Stimulated activated CD4-positive, alpha-beta T cell treated with anti-CD3 and anti-CD28 coated beads, Interleukin-1b, Interleukin-23, amount 100 ng/mL, for 24 hours (primary cell): ENCODE results near the gene PACC1.
A peak's percentile ranks its signal among the peaks of the same experiment; 100 is the strongest.

Experiments
- DNase-seq, 4 experiments: peaks; one replicate each; pipeline ENCODE4 v3.0.0-alpha.2; 2020; ENCODE audit warnings: low read depth in 4 of 4, low spot score in 1 of 4

Gene PACC1

DNA sequence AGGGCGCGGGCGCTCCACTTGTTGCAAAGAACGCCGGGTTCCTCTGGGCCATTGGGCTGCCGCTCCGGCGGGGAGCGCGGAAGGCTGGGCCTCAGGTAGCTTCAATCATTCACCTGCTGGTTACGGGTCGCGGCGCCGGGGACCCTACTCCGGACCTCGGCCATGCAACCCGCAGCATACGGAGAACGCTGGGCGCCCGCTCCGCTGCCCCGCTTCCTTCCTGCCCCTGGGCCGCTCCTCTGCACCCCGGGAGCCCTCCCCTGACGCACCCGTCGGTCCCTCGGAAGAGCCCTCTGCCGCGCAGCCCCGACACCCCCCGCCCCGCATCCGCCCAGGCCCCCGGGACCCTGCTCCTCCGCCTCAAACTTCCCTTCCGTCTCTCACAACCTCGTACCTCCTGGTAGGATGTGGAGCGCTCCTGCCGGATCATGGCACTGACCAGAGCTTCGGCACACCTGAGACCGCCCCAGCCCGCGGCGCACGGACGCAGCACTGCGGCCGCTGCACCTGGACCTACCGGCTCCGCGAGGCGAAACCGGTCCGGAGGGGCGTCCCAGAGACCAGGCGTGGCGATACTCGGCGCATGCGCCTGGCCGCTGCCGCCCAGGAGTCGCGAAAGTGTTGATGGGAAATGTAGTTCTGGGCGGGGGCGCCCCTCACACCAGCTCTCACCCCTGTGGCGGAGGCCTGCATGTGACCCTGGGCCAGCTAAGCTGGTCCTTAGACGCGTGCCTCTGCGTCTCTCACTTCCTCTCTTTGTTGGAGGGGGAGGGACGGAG lies at the start of gene PACC1:
PACC1 (minus strand) TSS at position 559 of the 779 bp plus-strand sequence; CDS start at position 430, 129 bp downstream.
- peak; percentile 69 to 84 (median 74) for DNase-seq

DNA sequence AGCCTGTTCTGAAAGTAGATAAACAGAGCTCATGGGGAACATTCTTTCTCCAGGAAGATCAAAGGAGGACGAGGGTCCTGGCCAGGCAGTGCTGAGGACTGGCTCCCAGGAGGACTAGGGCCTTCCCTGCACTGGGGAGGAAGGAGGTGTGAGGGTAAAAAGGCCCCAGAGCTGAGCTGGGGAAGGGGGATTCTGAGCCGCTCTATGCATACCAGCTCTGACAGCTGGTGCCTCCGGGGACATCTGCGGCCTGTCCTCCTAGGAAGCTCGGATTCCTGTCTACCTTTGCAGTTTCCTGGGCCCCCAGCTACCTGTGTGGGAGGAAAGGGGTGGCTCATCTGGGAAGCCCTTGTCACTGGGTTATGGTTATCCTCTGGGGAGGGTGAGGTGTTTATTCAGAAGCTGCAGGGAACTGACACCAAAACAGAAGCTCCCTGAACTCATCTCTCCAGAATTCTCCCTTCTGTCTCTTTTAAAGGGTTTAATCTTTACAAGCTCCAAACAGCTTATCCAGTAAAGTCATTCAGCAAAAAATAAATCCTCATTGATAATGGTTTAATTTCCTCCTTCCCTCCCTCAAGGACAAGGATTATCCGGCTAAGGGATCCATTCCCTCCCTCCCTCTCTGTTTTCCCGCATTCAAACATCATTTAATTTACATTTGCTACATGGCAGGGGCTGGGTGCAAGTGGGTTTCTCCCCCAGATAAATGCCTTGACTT lies 49.0 kb upstream of the PACC1 start:
- DNase-seq, result no peak

DNA sequence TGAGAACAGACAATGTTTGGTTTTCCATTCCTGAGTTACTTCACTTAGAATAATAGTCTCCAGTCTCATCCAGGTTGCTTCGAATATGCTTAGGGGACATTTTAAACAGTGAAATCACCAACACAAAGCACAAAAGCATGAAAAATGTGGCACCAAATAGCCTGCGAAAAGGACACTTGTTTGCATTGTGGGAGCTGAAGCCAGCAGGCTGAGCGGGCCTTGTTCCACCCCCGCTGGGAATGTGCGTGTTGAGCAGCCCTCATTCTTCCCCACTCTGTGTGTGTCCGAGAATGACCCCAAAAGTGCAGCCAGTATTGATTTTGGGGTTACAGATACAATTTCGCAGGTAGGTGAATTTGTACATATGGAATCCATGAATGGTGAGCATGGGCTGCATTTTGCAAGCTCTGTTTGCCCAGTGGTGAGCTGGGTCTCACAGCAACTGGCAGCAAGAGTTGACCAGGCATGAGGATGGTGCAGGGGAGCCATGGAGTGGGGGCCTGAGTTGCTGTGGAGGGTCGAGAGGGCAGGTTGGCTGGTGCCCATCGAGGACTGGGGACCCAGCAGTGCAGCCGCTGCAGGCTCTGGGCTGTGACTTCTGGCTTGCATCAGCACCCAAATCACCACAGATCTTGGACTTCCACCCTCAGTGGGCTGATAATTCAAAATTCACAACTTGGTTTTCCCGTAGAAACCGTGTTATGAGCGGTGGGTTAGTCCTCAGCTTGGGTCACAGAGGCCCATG lies 47.4 kb upstream of the PACC1 start:
- no peak for DNase-seq

DNA sequence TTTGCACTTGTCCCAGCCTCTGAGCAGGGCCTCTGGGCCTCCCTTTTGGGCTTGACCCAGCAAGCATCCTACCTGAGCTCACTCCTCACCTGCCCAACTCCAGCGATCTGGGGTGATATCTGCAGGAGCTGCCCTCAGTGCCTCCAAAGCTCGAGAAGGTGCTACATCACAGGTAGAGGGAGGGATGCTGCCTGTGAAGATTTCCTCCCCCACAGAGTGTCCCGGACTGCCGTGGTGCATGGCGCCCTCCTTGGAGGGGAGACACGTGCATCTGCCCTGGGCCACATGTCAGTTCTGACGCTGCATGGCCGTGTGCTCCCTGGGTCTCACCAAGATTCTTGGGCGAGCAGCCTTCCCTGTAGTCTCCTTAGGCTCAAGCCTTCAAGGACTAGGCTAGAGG lies 45.7 kb upstream of the PACC1 start:
- no peak for DNase-seq

DNA sequence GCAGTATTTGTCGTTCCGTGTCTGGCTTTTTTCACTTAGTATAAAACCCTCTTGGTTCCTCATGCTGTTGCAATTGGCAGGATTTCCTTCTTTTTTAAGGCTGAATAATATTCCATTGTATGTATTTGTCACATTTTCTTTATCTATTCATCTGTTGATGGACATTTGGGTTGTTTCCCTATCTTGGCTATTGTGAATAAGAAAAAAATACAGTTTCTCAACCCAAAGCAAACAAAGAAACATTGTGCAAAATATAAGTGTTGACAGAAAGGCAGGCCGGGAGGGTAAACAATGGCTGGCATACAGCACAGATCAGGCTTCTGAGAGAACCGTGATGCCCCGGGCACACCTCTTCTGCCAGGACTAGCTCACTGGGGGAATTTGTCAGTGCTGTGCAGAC lies 45.0 kb upstream of the PACC1 start:
- DNase-seq, result no peak

DNA sequence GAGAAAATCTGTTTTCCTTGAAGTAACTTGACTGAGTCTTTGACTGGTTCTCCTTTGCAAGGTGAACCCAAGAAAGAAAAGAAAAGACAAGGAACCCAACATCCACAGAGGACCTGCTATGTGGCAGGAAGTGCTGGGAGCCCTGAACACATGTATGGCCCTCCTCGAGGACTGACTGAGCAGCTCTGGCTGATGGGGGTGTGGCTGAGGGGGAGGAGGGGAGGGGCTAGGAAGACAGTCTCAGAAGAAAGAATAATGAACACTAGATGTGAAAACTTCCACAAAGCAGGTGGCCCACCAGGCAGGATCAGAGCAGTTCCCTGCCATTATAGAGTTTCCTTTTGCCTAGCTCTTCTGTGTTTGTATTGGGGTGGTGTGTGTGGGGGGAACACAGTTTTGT lies 44.1 kb upstream of the PACC1 start:
- DNase-seq, result no peak

DNA sequence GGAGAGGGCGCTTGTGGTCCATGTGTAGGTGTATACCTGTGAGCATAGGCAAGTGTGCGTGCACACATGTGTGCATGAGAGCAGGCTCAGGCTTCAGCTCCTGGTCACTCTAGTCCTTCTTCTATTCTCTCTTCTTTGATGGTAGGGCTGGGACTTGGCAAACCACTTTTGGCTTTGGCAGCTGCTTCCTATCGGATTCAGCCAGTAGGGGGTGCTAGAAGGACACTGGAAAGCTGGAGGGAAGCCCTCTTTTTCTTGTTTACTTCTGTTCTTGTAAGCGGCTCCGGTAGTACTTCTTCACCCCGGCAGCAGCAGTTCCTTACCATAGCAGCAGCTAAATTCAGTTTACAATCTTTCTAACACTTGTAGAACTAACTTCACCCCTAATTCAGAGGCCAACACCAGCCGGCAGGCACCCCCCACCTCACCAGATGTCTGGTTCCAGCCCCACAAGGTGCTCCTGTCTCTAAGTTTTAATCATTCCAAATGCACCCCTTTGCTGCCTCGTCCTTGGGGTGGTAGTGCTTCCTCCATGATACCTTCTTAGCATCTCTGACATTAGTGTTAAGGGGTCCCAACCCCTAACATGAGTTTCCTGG lies 43.2 kb upstream of the PACC1 start:
- DNase-seq, result peak; percentile 30 to 59 (median 48)

DNA sequence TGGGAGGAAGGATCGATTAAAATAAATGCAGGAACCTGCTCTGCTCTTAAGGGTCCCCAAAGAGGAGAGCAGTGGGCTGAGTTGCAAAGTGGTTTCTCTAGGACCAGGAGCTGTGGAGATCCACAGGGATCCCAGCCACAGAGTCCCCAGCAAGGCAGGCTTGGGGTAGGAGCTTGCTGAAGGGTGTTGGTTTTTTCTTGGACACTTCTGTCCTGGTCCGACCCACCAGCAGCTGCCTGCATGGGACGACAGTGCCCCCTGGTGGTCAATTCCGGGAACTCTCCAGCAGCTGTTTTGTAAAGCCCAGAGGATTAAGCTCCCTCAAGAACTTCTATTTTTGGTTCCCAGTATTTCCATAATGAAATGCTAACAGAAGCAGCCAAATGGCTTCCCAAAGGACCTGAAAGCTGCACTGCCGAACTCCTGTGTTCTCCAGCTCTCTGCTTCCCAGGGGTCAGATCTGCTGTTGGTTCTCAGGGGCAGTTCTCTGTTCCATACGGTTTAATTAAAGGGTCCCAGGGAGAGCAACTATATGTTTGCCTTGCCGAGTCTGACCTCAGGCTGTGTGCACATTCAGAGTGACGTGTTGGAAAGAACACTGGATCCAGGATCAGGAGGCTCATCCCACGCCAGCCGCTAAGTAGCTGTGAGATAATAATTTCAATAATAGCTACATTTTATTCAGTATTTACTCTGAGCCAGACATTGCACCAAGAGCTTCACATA lies 41.3 kb upstream of the PACC1 start:
- peak; percentile 78 to 82 (median 80) for DNase-seq

DNA sequence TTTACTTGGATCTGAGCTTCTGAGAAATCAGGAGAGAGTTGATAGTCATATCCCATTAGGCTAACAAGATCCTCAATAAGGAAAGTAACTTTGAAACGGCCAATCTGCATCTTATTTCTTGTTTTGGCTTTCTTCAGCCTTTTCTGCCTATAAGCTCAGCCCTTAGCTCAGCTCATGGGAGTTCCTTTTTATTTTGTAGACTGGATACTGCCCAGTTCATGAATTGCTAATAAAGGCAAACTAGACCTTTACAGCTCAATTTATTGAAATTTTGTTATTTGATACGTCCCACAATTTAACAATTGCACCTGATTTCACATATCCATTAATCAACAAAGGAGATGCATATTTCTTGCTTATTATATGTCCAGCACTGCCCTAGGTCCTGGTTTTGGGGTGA lies 40.7 kb upstream of the PACC1 start:
- DNase-seq, result no peak

DNA sequence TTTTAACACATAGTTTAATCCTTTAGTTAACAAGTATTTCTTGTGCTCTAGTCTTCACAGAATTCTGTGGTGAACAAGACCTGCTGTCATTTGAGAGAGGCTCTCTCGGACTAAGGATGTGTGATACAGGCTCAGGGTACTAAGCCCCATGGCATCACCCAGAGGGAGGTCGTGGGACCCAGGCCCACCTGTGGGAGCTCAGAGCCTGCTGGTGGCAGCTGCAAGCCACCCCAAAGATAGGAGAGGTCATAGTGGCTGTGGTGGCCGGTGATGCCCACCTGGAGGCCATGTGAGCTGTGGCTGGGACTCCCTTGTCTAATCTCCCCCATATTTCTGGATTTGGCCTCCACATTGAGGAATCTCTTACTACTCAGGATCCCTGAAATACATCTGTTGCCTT lies 40.1 kb upstream of the PACC1 start:
- DNase-seq, result no peak

DNA sequence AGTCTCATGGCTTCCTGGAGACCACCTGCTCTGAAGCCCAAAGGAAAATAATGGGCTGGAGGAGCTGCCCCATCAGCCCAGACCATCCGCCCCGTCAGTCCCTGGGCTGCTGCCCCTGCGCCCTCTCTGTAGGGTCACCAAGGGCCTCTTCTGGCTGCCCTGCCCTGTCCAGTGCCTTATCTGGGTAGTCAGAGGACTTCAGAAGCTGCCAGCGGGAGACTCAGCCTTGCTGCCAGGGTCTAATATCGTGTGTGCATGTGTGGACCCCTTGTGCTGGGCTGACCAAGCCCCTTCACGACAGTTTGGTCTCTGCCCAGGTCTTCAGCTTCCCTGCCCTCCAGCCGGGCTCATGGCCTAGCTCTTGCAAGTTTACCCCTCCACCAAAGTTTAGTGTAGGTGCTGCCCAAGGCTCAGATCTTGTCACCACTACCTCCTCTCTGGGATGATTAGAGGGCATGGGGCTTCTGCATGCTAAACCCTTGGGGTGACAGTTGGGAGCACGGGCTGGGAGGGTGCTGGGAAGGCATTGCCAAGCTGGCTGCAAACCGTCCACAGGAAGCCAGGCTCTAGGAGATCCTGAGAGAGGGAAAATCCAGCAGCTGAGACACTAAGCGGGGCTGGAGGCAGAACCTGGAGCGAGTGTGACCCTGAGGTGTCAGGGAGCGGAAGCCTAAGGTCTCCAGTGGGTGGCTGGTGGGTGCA lies 38.6 kb upstream of the PACC1 start:
- DNase-seq, result no peak

DNA sequence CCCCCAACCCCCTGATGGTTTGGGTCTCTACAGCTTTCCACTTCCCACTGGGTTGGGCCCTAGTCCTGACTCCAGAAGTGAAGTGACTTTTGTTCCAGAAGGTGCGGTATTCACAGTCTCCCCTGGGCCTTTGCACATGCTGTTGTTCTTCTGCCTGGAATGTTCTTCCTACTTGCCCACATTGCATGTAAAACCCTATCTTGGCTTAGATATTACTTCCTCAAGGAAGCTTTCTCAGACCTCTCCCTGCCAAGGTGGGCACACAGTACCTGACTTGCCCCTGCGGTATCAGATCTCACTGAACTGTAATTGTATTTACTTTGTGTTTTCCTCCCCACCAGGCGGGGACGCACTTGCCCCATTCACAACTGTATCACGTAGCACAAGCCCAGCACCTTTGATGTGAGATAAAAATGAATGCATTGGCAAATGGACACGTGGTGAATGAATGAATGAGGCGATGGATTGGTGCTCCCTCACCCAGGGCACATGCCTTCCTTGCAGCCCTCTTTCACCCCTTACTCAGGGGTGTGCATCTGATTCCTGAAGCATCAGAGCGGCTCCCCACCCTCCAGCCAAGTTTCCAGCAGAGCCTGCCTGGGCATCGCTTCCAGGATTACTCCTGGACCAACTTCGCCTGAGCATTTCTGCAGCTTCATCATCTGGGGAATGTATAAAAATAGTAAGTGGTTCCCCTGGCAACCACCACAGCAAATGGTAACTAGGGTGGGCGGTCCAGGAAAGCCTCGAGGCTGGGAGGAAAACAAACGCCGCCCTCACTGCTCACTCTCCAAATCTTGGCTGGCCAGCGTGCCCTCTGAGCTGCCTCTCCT lies 37.9 kb upstream of the PACC1 start:
- no peak for DNase-seq

DNA sequence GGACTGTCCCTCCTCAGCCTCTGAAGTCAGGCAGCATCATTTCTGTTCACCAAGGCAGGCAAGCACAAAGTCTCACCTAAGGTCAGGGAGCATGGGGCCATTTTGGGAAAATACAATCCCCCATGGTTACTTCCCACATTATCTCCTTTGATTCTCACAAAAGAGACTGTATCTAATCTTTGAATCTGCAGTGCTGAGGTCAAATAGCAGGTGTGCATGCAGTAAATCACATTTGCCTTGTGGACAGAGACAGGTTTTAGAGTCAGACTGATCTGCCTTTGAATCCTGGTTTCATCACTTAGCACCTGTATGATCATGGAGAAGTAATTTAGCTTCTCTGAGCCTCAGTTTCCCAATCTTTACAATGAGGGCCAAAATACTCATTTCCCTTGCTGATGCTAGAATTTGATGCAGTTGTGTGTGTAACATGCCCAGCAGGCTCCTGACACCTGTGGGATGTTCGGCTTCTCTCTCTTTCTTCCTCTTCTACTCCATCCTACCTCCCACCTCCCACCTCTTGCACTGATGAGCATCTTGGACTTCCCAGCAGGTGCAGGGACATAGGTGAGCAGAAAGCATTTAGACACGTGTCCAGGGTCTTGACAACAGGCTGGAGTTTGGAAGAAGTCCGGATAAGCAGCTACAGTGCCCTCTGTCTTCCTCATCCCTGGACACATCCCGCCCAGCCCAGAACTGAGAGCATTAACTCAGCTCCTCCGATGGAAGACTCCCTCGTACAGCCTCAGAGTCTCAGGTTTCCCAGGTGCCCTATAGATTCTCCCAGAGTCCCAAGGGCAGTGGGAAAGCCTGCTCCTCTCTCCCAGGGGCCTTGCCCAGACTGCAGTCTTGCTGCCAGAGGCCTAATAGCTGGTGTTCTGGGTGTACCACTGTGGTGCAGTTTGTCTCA lies 37.0 kb upstream of the PACC1 start:
- no peak for DNase-seq

DNA sequence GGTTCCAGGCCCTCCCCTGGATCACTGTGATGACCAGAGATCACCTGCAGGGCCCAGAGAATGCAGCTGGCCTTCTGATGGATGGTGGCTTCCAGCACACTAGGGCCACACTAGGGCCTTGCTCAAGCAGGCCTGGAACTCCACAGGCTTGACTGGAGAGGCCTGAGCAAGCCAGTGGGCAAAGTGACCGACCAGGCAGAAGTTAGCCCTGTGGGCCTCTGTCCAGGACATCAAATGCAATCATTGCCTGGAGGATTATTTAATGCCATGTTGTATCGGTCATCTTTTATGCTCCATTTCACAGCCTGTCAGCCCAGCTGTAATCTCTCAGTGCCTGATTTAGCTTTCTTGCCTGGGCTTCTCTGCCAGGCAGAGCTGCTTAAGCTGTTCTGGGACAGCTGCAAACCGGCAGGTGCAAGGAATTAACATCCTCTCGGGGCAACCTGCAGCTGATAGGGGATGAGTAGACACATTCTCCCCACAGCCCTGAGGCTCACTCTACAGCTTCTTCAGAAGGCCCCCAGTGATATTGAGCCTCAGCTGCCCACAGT lies 35.7 kb upstream of the PACC1 start:
- DNase-seq, result no peak

DNA sequence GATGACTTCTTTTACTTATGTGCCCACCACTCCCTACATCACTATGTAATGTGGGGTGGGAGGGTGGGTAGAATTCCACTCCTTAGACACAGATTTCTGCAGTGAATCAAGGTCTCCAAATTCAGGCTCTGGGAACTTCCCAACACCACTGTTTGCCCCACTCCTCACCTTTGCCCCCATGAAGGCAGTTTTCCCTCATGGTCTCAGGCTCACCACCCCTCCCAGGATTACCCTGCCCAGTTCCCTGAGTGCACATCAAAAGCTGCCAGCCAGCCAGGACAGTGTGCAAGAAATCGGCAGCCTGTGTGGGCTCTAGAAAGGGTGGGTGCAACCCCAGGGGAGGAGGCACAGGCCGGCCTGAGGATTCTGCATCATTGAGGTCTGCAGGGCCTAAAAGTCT lies 32.8 kb upstream of the PACC1 start:
- DNase-seq, result no peak

DNA sequence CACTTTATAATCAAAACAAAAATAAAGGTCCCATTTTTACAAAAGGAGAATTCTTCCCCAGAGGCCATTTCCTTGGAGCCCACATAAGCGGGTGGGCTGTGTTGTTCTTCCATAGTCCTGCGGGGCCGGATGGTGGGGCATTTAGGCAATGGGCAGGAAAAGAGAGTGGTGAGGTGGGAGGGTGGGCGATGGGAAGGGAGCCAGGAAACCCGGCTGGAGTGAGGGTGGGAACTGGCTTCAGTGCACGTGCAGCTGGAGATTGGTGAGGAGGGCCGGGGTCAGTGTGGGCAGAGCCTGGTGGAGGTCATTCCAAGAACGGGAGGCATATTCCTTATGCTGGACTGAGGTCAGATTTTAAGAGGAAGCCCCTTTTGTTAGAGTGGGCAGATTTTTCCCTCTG lies 31.6 kb upstream of the PACC1 start:
- no peak for DNase-seq

DNA sequence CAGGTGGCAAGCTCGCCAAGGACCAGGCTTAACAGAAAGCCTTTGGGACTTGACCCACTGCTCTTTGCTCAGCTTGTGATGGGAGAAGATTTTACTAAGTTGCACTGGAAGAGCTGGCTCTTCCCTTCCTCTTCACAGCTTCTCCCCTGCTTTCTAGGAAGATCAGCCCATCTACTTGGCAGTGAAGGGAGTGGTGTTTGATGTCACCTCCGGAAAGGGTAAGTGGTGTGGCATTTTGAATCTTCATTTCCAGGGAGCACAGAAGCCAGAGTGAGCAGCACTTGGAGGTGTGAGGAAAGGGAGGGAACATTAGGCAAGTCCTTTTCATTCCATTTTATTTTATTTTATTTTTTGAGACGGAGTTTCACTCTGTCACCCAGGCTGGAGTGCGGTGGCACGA lies 27.7 kb upstream of the PACC1 start:
- no peak for DNase-seq

DNA sequence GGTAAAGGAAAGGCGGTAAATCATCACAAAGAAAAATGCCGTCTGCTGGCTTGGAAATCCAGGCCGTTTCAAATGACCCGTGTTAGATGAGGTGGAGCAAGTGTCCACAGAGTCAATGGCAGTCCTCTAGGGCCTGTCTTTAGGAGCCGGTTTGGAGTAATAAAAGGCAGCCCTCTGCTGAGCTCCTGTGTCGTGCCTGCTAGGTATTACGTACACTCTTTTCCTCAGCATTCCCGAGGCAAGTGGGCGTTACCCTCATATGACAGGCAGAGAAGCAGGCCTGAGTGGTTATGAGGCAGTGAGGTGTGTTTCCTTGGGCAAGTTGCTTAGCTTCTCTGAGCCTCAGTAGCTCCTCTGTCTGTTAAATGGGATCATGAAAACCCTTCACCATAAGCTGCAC lies 25.7 kb upstream of the PACC1 start:
- DNase-seq, result no peak
